Measurements from ENCODE around the gene JAML. TPM values are rescaled to one million over a fixed set of nuclear protein-coding genes. Genes with fewer than 3 reads are reported as not detected.
A peak's percentile ranks its signal among the peaks of the same experiment; 100 is the strongest.

The JAML gene
- total and polyA plus RNA-seq, 4 experiments from 2014 or later = 115 to 194 (median 142) TPM

- H3K27me3 Mint-ChIP-seq = peaks cover 17 to 33% of the 10 kb centered on the region in 2 donors
- intact Hi-C loops (cut with micrococcal nuclease) = no loop called here
- H3K4me1 Mint-ChIP-seq = peaks cover 0 to 9% (median 6%) of the 10 kb centered on the region in 4 donors
- POLR2A ChIA-PET (ENCODE audit: partially characterized antibody) = no interaction called here
- H3K36me3 Mint-ChIP-seq = no peaks in the 10 kb centered on the region
- Histone ChIP-seq H3K4me1 (ENCODE audit: insufficient read depth, low read length) (peaks cover 2% of the 10 kb centered on the region), H3K9me3 (ENCODE audit: control insufficient read depth in 1 of 2, low read length in 2 of 2) (no peaks in the 10 kb centered on the region), H3K27me3 (ENCODE audit: insufficient read depth, low read length) (peaks cover 20% of the 10 kb centered on the region), H3K36me3 (ENCODE audit: insufficient read depth, low read length) (no peaks in the 10 kb centered on the region), H3K27ac (ENCODE audit: low read depth, low read length) (no peak overlapping the region), H3K4me3 (ENCODE audit: low read length in 2 of 2) (no peak overlapping the region)
- H3K27ac Mint-ChIP-seq = peak overlapping the region in 1 of 7 donors; percentile 49
- H3K4me3 Mint-ChIP-seq = peak overlapping the region in 1 of 8 donors; percentile 18
- CTCF ChIA-PET (ENCODE audit: partially characterized antibody) = no interaction called here
- peaks cover 0 to 3% (median 0%) of the 10 kb centered on the region in 8 donors for H3K9me3 Mint-ChIP-seq
- DNase-seq = no peak
Observed at GRCh38 chr11:118161786-118162185, 63.0 kb downstream of the JAML start.

DNA sequence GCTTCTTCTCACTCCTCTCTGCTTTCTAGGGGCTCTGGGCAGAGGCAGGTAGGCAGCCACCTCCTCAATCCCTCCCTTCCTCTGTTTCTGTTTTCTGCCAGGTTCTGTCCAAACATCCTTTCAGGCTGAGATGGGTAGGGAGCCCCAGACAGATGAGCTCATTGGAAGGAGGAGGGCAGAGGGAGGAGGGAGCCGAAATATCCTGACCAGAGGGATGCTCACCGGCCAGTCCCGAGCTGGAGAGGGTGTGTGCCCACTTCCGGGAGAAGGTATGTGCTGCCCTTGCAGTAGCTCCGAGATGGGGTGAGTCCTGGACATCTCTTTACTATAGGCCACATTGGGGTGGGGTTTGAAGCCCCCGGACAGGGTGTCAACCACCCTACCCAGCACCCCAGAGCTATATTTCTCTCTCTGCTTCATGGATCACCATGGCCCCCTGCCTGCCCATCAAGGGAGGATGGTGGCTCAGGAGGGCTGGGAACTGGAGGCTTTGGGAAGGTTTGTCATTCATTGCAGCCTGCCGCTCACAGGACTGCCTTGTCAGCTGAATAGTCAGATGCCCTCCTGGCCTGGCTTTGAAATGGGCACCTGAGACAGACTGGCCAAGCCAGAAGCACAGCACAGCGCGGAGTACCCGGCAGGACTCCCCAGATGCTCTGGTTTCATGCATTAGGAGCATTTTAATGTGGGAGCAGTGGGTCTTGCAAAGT, 67.5 kb downstream of the JAML start:
- Histone ChIP-seq H3K27me3 (ENCODE audit: insufficient read depth, low read length) (peaks cover 49% of the 10 kb centered on the region), H3K4me1 (ENCODE audit: insufficient read depth, low read length) (peaks cover 13% of the 10 kb centered on the region), H3K27ac (ENCODE audit: low read depth, low read length) (no peak overlapping the region), H3K9me3 (ENCODE audit: control insufficient read depth in 1 of 2, low read length in 2 of 2) (no peaks in the 10 kb centered on the region), H3K36me3 (ENCODE audit: insufficient read depth, low read length) (no peaks in the 10 kb centered on the region), H3K4me3 (ENCODE audit: low read length in 2 of 2) (no peak overlapping the region)
- CTCF ChIA-PET (ENCODE audit: partially characterized antibody) = interaction anchor here (0.9 to 3.4 kb wide), 3 partner anchors 11 to 14 kb away, joined by 3 to 27 read pairs (median 14); no protein-coding TSS in a partner anchor
- peaks cover 37 to 60% of the 10 kb centered on the region in 2 donors for H3K27me3 Mint-ChIP-seq
- no peak for DNase-seq
- no peak overlapping the region for H3K4me3 Mint-ChIP-seq
- no peaks in the 10 kb centered on the region for H3K36me3 Mint-ChIP-seq
- POLR2A ChIA-PET (ENCODE audit: partially characterized antibody) = no interaction called here
- peaks cover 0 to 3% (median 0%) of the 10 kb centered on the region in 8 donors for H3K9me3 Mint-ChIP-seq
- intact Hi-C loops (cut with micrococcal nuclease) = no loop called here
- H3K27ac Mint-ChIP-seq = no peak overlapping the region
- H3K4me1 Mint-ChIP-seq = peaks cover 3 to 21% (median 15%) of the 10 kb centered on the region in 4 donors

DNA sequence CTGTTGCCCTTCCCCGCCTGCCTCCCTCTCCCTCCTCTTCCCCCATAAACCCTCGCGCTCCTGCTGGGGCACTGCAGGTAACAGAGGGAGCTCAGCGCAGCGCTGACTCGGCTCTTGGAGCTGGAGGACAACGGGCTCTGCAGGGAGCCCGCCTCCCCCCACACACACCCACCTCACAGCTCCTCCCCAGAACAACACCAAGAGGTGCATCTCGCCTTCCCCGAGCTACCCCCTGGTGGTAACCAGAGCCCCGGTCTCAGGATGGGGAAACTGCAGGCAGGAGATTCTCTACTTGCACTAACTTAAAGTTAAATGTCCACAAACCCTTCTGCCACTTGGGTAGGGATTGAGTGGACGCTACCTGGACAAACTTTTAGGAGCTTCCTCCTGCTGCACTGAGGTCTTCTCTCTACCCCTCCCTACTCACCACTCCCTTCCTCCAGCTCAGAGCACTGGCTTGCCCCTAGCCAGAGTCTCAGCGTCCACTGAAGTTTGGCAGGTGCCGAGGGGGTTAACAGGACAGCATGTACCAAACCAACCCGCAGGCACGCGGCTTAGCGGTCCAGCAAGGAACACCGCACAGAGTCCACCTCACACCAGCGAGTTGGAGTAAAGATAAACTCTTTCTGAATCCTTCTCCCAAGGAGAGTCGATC, 68.2 kb downstream of the JAML start:
- Histone ChIP-seq H3K4me3 (ENCODE audit: low read length in 2 of 2) (no peak overlapping the region), H3K9me3 (ENCODE audit: control insufficient read depth in 1 of 2, low read length in 2 of 2) (no peaks in the 10 kb centered on the region), H3K4me1 (ENCODE audit: insufficient read depth, low read length) (peaks cover 13% of the 10 kb centered on the region), H3K27ac (ENCODE audit: low read depth, low read length) (no peak overlapping the region), H3K27me3 (ENCODE audit: insufficient read depth, low read length) (peaks cover 56% of the 10 kb centered on the region), H3K36me3 (ENCODE audit: insufficient read depth, low read length) (no peaks in the 10 kb centered on the region)
- peaks cover 3 to 21% (median 15%) of the 10 kb centered on the region in 4 donors for H3K4me1 Mint-ChIP-seq
- ChIA-PET CTCF (ENCODE audit: partially characterized antibody) (interaction anchor here (0.9 to 3.4 kb wide), 3 partner anchors 10 to 15 kb away, joined by 3 to 27 read pairs (median 14); no protein-coding TSS in a partner anchor), POLR2A (ENCODE audit: partially characterized antibody) (no interaction called here)
- peak in 3 of 5 donors; percentile 7 to 32 (median 18) for DNase-seq
- intact Hi-C loops (cut with micrococcal nuclease) = no loop called here
- no peaks in the 10 kb centered on the region for H3K36me3 Mint-ChIP-seq
- no peak overlapping the region for H3K27ac Mint-ChIP-seq
- peaks cover 0 to 2% (median 0%) of the 10 kb centered on the region in 8 donors for H3K9me3 Mint-ChIP-seq
- peak overlapping the region in 2 of 8 donors; percentile 9 to 13 for H3K4me3 Mint-ChIP-seq
- peaks cover 33 to 60% of the 10 kb centered on the region in 2 donors for H3K27me3 Mint-ChIP-seq

GRCh38 chr11:118155776-118156530, 68.9 kb downstream of the JAML start:
- Histone ChIP-seq H3K27ac (ENCODE audit: low read depth, low read length) (no peak overlapping the region), H3K4me3 (ENCODE audit: low read length in 2 of 2) (no peak overlapping the region), H3K36me3 (ENCODE audit: insufficient read depth, low read length) (no peaks in the 10 kb centered on the region), H3K4me1 (ENCODE audit: insufficient read depth, low read length) (peaks cover 13% of the 10 kb centered on the region), H3K9me3 (ENCODE audit: control insufficient read depth in 1 of 2, low read length in 2 of 2) (no peaks in the 10 kb centered on the region), H3K27me3 (ENCODE audit: insufficient read depth, low read length) (peaks cover 61% of the 10 kb centered on the region)
- H3K27me3 Mint-ChIP-seq = peaks cover 36 to 64% of the 10 kb centered on the region in 2 donors
- peaks cover 3 to 26% (median 15%) of the 10 kb centered on the region in 4 donors for H3K4me1 Mint-ChIP-seq
- intact Hi-C loops (cut with micrococcal nuclease) = no loop called here
- H3K27ac Mint-ChIP-seq = no peak overlapping the region
- ChIA-PET POLR2A (ENCODE audit: partially characterized antibody) (no interaction called here), CTCF (ENCODE audit: partially characterized antibody) (interaction anchor here (3.1 to 3.4 kb wide), 2 partner anchors 12 to 16 kb away, joined by 14 to 27 read pairs; no protein-coding TSS in a partner anchor)
- no peak overlapping the region for H3K4me3 Mint-ChIP-seq
- DNase-seq = no peak
- no peaks in the 10 kb centered on the region for H3K36me3 Mint-ChIP-seq
- H3K9me3 Mint-ChIP-seq = peaks cover 0 to 2% (median 0%) of the 10 kb centered on the region in 8 donors

- Mint-ChIP-seq H3K27me3 (peaks cover 38 to 58% of the 10 kb centered on the region in 2 donors), H3K36me3 (no peaks in the 10 kb centered on the region), H3K4me3 (no peak overlapping the region), H3K9me3 (peaks cover 0 to 2% (median 0%) of the 10 kb centered on the region in 8 donors), H3K27ac (no peak overlapping the region), H3K4me1 (peaks cover 3 to 26% (median 15%) of the 10 kb centered on the region in 4 donors)
- no peak overlapping the region for H3K27ac ChIP-seq (ENCODE audit: low read depth, low read length)
- no peaks in the 10 kb centered on the region for H3K36me3 ChIP-seq (ENCODE audit: insufficient read depth, low read length)
- DNase-seq = no peak
- ChIA-PET CTCF (ENCODE audit: partially characterized antibody) (interaction anchor here (3.1 to 3.4 kb wide), 2 partner anchors 11 to 17 kb away, joined by 14 to 27 read pairs; no protein-coding TSS in a partner anchor), POLR2A (ENCODE audit: partially characterized antibody) (no interaction called here)
- intact Hi-C loops (cut with micrococcal nuclease) = no loop called here
- no peak overlapping the region for H3K4me3 ChIP-seq (ENCODE audit: low read length in 2 of 2)
- no peaks in the 10 kb centered on the region for H3K9me3 ChIP-seq (ENCODE audit: control insufficient read depth in 1 of 2, low read length in 2 of 2)
- peaks cover 13% of the 10 kb centered on the region for H3K4me1 ChIP-seq (ENCODE audit: insufficient read depth, low read length)
- H3K27me3 ChIP-seq (ENCODE audit: insufficient read depth, low read length) = peaks cover 61% of the 10 kb centered on the region
Observed at GRCh38 chr11:118154641-118155040, 70.2 kb downstream of the JAML start.

DNA sequence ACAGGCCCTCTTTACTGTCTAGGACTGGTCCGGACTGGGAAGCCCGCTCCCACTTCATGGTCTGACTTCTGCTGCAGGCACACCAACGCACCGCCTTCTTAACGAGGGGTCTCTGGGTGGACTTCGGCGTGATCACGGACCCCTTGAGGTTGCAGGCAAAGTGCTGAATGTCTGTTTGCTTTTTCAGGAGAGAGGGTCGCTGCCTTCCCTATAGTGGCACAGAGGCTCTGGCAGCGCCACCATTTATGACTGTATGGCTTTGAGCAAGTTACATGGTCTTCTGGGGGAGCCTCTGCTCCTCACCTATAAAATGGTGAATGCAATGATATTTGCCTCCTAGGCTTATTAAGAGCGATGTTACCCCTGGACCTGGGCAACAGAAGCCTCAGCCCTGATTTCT, 70.8 kb downstream of the JAML start:
- peaks cover 3 to 26% (median 15%) of the 10 kb centered on the region in 4 donors for H3K4me1 Mint-ChIP-seq
- H3K27me3 Mint-ChIP-seq = peaks cover 35 to 55% of the 10 kb centered on the region in 2 donors
- no peaks in the 10 kb centered on the region for H3K9me3 Mint-ChIP-seq
- Histone ChIP-seq H3K4me3 (ENCODE audit: low read length in 2 of 2) (no peak overlapping the region), H3K36me3 (ENCODE audit: insufficient read depth, low read length) (no peaks in the 10 kb centered on the region), H3K27ac (ENCODE audit: low read depth, low read length) (no peak overlapping the region), H3K27me3 (ENCODE audit: insufficient read depth, low read length) (peaks cover 55% of the 10 kb centered on the region), H3K4me1 (ENCODE audit: insufficient read depth, low read length) (peaks cover 13% of the 10 kb centered on the region), H3K9me3 (ENCODE audit: control insufficient read depth in 1 of 2, low read length in 2 of 2) (no peaks in the 10 kb centered on the region)
- peak overlapping the region in 6 of 8 donors; percentile 26 to 80 (median 60) for H3K4me3 Mint-ChIP-seq
- no peaks in the 10 kb centered on the region for H3K36me3 Mint-ChIP-seq
- CTCF ChIA-PET (ENCODE audit: partially characterized antibody) = no interaction called here
- intact Hi-C loops (cut with micrococcal nuclease) = no loop called here
- no peak overlapping the region for H3K27ac Mint-ChIP-seq
- no peak for DNase-seq
- POLR2A ChIA-PET (ENCODE audit: partially characterized antibody) = no interaction called here

All from CD4-positive, alpha-beta memory T cell (primary cell).